Stimulated activated CD4-positive, alpha-beta T cell treated with anti-CD3 and anti-CD28 coated beads, TNF-alpha, amount 100 ng/mL, for 4 hours (primary cell): ENCODE results near the gene SLC44A1.
"Not testable (repeated sequence)": the region's sequence is repeated elsewhere in the genome, so short reads cannot be mapped to it uniquely, and the experiment has no call there.

Experiments
- DNase-seq, 3 experiments: peaks; one replicate each; pipeline ENCODE4 v3.0.0-alpha.2; 2020; ENCODE audit warnings: low read depth in 3 of 3

The SLC44A1 gene

DNA sequence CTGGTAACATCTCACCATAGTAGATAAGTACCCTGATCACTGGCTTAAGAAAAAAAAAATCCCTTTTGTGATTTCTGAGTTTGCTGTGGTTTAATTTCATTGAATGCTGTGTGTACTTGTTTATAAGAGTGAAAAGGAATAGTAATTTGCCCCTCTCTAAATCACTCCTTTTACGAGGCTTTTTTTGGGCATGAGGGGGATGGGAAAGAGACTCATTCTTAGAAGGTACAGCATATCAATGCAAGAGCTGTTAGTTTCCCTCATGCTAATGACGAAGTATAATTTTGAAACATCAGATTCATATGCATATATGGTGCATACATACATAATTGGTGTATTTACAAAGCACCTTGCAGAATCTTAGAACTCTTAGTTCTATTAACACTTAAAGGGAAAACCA, 2.4 kb upstream of the SLC44A1 start:
- DNase-seq, result no peak

- DNase-seq, result no peak
Measured at GRCh38 chr9:105242557-105242956, 1.9 kb upstream of the SLC44A1 start.

GRCh38 chr9:105243015-105243686, 1.3 kb upstream of the SLC44A1 start:
- DNase-seq, result no peak

DNA sequence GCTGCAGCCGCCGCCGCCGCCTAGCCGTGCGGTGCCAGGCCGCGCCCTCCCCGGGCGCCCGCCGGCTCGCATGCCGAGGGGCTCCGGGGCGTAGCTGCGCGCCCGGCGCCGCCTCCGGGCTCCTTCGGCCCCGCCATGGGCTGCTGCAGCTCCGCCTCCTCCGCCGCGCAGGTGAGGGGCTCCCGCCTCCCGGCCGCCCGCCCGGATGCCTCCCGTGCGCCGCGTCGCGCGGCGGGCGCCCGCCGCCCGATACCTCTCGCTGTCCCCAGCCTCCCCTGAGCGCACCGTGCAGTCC, 230 bp downstream of the SLC44A1 start:
- peak in 1 of 3 experiments; percentile 42 for DNase-seq

GRCh38 chr9:105245029-105245890, 809 bp downstream of the SLC44A1 start:
- DNase-seq, result peak; percentile 7 to 16 (median 15)

- DNase-seq, result no peak
Measured at GRCh38 chr9:105245891-105246161, 1.4 kb downstream of the SLC44A1 start.

DNA sequence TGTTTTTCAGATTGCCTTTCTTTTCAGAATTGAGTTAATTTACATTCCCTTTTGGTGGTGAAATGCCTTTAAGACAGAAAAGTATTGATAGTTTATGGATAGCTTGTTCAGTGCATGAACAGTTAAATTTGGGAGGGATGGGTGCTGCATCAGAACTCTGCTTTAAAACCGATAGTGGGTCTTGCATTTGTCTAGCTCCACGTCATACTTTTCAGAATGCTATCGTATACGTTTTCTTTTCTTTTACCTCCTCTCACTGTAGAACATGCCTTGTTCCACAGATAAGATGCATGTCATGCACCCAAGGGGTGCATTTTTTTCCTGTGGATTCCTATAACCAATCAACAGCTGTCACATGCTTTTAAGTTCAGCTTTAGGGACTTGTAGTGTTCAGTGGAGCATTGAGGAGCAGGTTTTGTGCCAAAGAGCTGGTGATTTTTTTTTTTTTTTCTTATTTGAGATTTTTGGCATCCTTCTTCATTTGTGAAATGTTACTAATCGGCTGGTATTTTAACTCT, 2.3 kb downstream of the SLC44A1 start:
- no peak for DNase-seq

DNA sequence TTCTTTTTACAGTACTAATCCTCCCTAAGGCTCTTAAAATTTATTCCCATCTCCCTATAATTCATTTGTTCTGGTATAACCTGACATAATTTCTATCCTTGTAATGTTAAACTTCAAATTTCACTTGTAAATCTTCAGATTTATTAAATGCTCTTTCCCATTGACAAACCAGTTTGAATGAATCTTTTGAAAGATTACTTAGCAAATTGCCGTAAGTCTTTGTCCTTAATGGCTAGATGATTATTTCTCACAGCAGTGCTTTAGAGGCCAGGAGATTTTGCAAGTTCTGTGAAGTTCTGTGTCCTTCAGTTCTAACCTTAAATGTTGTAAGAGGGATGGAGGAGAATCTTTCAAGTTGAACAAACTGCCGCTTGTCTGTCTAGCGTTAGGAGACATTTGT, 4.2 kb downstream of the SLC44A1 start:
- no peak for DNase-seq

DNA sequence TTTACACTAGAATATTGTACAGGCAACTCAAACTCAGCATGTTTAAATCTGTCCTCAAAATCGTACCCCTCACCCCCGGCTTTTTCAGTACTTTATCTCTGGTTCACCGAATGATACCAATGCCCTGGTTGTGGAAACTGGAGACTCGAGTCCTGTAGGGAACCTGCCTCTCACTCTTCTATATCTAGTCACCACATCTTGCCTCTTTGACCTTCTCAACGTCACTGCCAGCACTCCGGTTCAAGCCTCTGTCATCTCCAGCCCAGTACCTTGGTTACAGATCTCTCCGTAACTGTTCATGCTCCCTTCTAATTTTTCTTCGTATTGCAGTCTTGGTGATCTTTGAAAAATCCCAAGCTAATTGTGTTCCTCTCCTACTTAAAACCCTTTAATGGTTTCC, 6.7 kb downstream of the SLC44A1 start:
- DNase-seq, result no peak

DNA sequence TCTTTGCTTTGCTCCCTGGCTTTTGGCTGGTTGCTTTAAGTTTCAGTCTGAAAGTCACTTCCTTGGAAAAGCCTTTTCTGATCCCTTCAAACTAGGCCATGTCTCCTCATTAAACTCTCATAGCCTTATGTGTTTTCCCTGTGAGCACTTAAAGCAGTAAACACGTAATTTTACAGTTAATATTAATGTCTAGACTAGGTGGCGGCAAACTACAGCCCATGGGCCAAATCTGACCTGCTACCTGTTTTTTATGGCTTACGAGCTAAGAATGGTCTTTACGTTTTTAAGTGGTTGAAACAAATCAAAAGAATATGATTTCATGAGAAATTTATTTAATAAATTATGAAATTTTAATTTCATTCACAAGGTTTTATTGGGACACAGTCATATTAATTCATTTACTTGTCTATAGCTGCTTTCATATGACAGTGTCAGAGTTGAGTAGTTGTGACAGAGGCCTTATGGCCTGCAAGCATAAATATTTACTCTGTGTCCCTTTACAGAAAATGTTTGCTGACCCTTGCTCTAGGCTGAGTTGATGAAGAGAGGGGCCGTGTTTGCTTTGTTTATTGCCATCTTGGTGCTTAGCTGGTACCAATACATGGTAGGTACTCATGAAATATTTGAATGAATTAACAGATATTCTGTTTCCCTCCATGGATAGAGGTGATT, 7.4 kb downstream of the SLC44A1 start:
- DNase-seq, result no peak

DNA sequence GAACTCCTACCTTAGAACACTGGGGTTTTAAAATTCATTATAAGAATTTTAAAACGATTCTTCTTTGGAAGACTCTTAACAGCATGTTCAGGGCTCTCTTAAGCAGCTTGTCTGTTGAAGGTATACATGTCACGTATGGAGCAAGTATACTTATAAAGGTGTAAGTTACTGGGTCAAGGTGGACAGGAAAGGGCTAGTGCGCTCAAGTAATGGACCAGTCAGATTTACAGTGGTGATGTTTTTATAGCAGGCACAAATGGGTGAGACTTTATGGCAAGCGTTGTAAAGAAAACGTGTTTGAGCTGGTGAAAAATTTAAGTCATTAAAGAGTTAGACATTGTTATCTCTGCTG, 7.9 kb downstream of the SLC44A1 start:
- DNase-seq, result no peak

GRCh38 chr9:105254226-105254625, 9.8 kb downstream of the SLC44A1 start:
- DNase-seq, result no peak

- DNase-seq, result no peak
Measured at GRCh38 chr9:105255421-105255820, 11.0 kb downstream of the SLC44A1 start.

DNA sequence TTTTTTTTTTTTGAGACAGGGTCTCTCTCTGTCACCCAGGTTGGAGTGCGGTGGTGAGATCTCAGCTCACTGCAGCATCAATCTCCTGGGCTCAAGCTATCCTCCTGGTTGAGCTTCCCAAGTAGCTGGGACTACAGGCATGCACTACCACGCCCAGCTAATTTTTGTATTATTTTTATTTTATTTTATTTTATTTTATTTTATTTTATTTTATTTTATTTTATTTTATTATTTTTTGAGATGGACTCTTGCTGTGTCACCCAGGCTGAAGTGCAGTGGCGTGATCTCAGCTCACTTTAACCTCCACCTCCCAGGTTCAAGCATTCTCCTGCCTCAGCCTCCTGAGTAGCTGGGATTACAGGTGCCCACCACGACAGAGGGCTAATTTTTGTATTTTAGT, 12.1 kb downstream of the SLC44A1 start:
- DNase-seq, result not testable (repeated sequence)

DNA sequence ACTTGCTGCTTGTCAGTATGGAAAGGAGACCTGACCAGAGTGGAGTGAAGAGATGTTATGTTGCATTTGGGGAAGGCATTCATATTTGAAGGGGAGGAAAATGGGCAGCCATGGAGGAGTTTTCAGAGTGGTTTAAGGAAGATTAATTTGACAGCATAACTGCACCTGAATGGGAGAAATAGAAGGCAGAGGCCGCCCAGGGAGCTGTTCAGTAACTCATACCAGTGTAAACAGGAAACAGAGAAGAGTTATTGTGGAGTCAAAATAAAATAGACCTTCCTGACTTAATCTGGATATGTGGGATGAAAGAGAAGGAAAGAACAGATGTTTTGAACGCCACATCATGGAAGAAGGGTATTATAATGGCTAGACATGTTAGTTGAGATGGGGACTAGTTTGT, 13.4 kb downstream of the SLC44A1 start:
- DNase-seq, result no peak

- no peak for DNase-seq
Measured at GRCh38 chr9:105258225-105258737, 13.8 kb downstream of the SLC44A1 start.

DNA sequence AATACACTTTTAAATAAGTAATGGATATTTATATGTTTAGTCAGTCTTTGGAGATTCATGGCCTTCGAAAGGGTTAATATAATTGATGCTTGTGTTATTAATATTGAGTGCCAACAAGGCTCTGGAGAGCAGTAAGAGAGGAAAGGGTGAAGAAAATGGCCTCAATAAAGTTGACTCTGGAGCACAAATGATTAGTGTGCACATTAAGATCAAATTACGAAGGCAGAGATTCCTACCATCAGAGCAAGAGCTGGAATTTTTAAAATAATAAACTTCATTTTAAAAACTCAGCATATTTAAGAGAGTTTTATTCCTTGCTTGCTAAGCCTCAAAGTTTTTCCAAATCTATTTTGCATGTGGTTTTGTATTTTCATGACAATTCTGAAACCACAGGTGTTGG, 14.8 kb downstream of the SLC44A1 start:
- no peak for DNase-seq

GRCh38 chr9:105259731-105260612, 15.5 kb downstream of the SLC44A1 start:
- DNase-seq, result no peak

DNA sequence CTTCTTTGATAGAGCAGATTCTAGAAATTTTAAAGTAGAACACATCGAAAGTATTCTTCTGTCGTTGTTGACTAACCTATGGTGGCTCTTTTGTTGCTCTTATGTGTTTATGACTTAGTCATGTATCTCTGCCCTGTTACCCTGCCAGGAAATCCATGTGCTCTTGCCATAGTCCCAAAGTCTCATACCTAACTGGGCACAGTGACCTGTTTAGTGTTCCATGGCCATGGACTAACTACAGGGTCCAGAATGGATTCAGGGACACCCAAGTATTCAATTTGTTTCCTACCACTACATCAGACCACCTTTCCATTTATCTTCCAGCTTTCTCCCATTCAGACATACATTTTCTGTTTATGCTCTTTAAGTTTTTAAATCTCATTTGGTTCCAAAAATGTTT, 18.0 kb downstream of the SLC44A1 start:
- no peak for DNase-seq

DNA sequence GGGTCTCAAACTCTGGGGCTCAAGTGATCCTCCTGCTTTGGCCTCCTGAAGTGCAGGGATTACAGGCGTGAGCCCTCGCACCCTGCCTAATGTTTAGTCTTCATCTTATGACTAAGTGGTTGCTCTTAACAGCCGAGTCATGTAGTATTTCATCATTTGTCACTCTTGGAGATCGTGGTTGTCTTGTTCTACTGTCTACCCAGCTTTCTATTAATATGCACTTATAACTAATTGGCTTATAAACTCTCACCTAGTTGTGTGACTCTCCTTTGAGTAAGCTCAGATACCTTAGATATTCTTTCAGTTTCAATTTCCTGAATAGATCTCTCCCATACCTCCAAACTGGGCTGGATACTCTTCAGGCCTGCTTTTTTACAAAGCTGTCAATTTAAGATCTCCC, 19.9 kb downstream of the SLC44A1 start:
- DNase-seq, result no peak

DNA sequence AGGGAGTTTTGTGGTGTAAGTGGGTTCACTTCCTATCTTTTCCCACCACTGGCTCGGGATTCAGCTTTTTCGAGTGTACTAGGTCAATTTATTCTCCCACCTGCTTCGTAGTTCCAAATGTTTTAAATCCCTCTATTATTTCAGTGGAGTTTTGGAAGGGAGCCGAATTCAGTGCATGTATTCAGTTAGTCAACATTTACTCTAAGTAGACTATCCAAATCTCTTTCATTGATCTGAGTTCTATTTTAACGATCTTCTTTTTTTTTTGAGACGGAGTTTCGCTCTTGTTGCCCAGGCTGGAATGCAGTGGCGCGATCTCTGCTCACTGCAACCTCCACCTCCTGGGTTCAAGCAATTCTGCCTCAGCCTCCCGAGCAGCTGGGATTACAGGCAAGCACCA, 23.8 kb downstream of the SLC44A1 start:
- not testable (repeated sequence) for DNase-seq

GRCh38 chr9:105269593-105269992, 25.1 kb downstream of the SLC44A1 start:
- DNase-seq, result no peak
